ENCODE results near the gene NAV1. TPM values are rescaled to one million over a fixed set of nuclear protein-coding genes. Genes with fewer than 3 reads are reported as not detected.

Gene NAV1
- total RNA-seq, 1 donor from 2014 or later: 101 TPM

GRCh38 chr1:201537467-201537866 is 1.5 kb upstream of the NAV1 start:
- H3K9me3 Mint-ChIP-seq (ENCODE audit: unreplicated experiment): no peaks in the 10 kb centered on the region
- peaks cover 43% of the 10 kb centered on the region for H3K4me1 Mint-ChIP-seq (ENCODE audit: unreplicated experiment)

GRCh38 chr1:201537891-201538611 is 876 bp upstream of the NAV1 start:
- H3K4me3 Mint-ChIP-seq (ENCODE audit: unreplicated experiment): peak overlapping the region; percentile 91
- H3K27ac Mint-ChIP-seq (ENCODE audit: unreplicated experiment): peak overlapping the region; percentile 78
- no peaks in the 10 kb centered on the region for H3K9me3 Mint-ChIP-seq (ENCODE audit: unreplicated experiment)
- peak; percentile 39 for DNase-seq (ENCODE audit: low spot score)
- H3K36me3 Mint-ChIP-seq (ENCODE audit: low read depth, unreplicated experiment): peaks cover 4% of the 10 kb centered on the region
- peaks cover 11% of the 10 kb centered on the region for H3K27me3 Mint-ChIP-seq (ENCODE audit: unreplicated experiment)
- peaks cover 43% of the 10 kb centered on the region for H3K4me1 Mint-ChIP-seq (ENCODE audit: unreplicated experiment)
- no peak for TF ChIP-seq CTCF (IDR thresholded peaks at IDR 0.05; ENCODE audit: unreplicated experiment)

More at GRCh38 chr1:201537467-201537866, 1.5 kb upstream of the NAV1 start:
- H3K36me3 Mint-ChIP-seq (ENCODE audit: low read depth, unreplicated experiment): peaks cover 3% of the 10 kb centered on the region
- no peak for TF ChIP-seq CTCF (IDR thresholded peaks at IDR 0.05; ENCODE audit: unreplicated experiment)
- H3K27ac Mint-ChIP-seq (ENCODE audit: unreplicated experiment): no peak overlapping the region
- no peak for DNase-seq (ENCODE audit: low spot score)
- H3K4me3 Mint-ChIP-seq (ENCODE audit: unreplicated experiment): no peak overlapping the region
- H3K27me3 Mint-ChIP-seq (ENCODE audit: unreplicated experiment): peaks cover 13% of the 10 kb centered on the region

GRCh38 chr1:201539561-201540431 is 869 bp downstream of the NAV1 start:
- H3K36me3 Mint-ChIP-seq (ENCODE audit: low read depth, unreplicated experiment): peaks cover 4% of the 10 kb centered on the region
- DNase-seq (ENCODE audit: low spot score): peak; percentile 46
- TF ChIP-seq CTCF (IDR thresholded peaks at IDR 0.05; ENCODE audit: unreplicated experiment): no peak
- peaks cover 56% of the 10 kb centered on the region for H3K4me1 Mint-ChIP-seq (ENCODE audit: unreplicated experiment)
- peaks cover 11% of the 10 kb centered on the region for H3K27me3 Mint-ChIP-seq (ENCODE audit: unreplicated experiment)
- H3K9me3 Mint-ChIP-seq (ENCODE audit: unreplicated experiment): no peaks in the 10 kb centered on the region
- H3K4me3 Mint-ChIP-seq (ENCODE audit: unreplicated experiment): peak overlapping the region; percentile 96
- H3K27ac Mint-ChIP-seq (ENCODE audit: unreplicated experiment): peak overlapping the region; percentile 77

- Mint-ChIP-seq H3K9me3 (ENCODE audit: unreplicated experiment) (no peaks in the 10 kb centered on the region), H3K27me3 (ENCODE audit: unreplicated experiment) (peaks cover 11% of the 10 kb centered on the region), H3K36me3 (ENCODE audit: low read depth, unreplicated experiment) (peaks cover 4% of the 10 kb centered on the region), H3K27ac (ENCODE audit: unreplicated experiment) (peak overlapping the region; percentile 68), H3K4me3 (ENCODE audit: unreplicated experiment) (peak overlapping the region; percentile 96), H3K4me1 (ENCODE audit: unreplicated experiment) (peaks cover 63% of the 10 kb centered on the region)
- no peak for TF ChIP-seq CTCF (IDR thresholded peaks at IDR 0.05; ENCODE audit: unreplicated experiment)
- DNase-seq (ENCODE audit: low spot score): no peak
Measured at GRCh38 chr1:201540846-201541735, 2.2 kb downstream of the NAV1 start.
